Fibroblast of skin of left quadriceps (primary cell): ENCODE measurements around the gene RBM39.
"Not testable (repeated sequence)": the region's sequence is repeated elsewhere in the genome, so short reads cannot be mapped to it uniquely, and the experiment has no call there.

Source experiments
- DNase-seq, 2 experiments: peaks; one replicate each; pipeline ENCODE4 v3.0.0-alpha.2; 2013; ENCODE audit warnings: low read depth in 2 of 2

Gene RBM39

GRCh38 chr20:35756404-35756803 lies 14.3 kb upstream of the RBM39 start:
- DNase-seq, result no peak

- no peak for DNase-seq
Measured at GRCh38 chr20:35750611-35751010, 8.6 kb upstream of the RBM39 start.

GRCh38 chr20:35744492-35744841 lies 2.4 kb upstream of the RBM39 start:
- not testable (repeated sequence) for DNase-seq

- DNase-seq, result no peak
Measured at GRCh38 chr20:35743693-35744491, 1.8 kb upstream of the RBM39 start.

- no peak for DNase-seq
Measured at GRCh38 chr20:35742741-35743523, 872 bp upstream of the RBM39 start.

- DNase-seq, result no peak
Measured at GRCh38 chr20:35739294-35740163, 2.5 kb downstream of the RBM39 start.

- DNase-seq, result no peak
Measured at GRCh38 chr20:35738410-35739179, 3.5 kb downstream of the RBM39 start.

- DNase-seq, result no peak
Measured at GRCh38 chr20:35737865-35738333, 4.2 kb downstream of the RBM39 start.

GRCh38 chr20:35735826-35736470 lies 6.1 kb downstream of the RBM39 start:
- no peak for DNase-seq

- no peak for DNase-seq
Measured at GRCh38 chr20:35734777-35735649, 7.0 kb downstream of the RBM39 start.

GRCh38 chr20:35734374-35734773 lies 7.7 kb downstream of the RBM39 start:
- DNase-seq, result no peak

GRCh38 chr20:35732644-35732982 lies 9.4 kb downstream of the RBM39 start:
- no peak for DNase-seq

GRCh38 chr20:35731862-35732643 lies 10.0 kb downstream of the RBM39 start:
- no peak for DNase-seq

GRCh38 chr20:35731469-35731788 lies 10.6 kb downstream of the RBM39 start:
- no peak for DNase-seq

GRCh38 chr20:35730583-35731468 lies 11.2 kb downstream of the RBM39 start:
- DNase-seq, result no peak

- DNase-seq, result no peak
Measured at GRCh38 chr20:35729836-35730582, 12.1 kb downstream of the RBM39 start.

GRCh38 chr20:35729283-35729807 lies 12.7 kb downstream of the RBM39 start:
- DNase-seq, result no peak
